HepG2 (cell line): ENCODE data around the gene BACH2. TPM values are rescaled to one million over a fixed set of nuclear protein-coding genes. Genes with fewer than 3 reads are reported as not detected.

ENCODE experiments used
- ATAC-seq: fragments of 200-7000 bp; cut with Tn5 transposase; 3 replicates; pipeline ENCODE4 v1.9.1; 2020; ENCODE audit warnings: mild to moderate bottlenecking, moderate library complexity
- BruUV-seq: library from RNA; stranded (reverse); fragments of 400-500 nt; replicated peaks from 2 replicates; lab custom pipeline; 2021; lab: Mats Ljungman, UMichigan
- CTCF ChIA-PET: fragments of 300-600 bp; formaldehyde crosslinking; extraction: SDS; loops from one replicate; lab custom pipeline; 2021; ENCODE audit warnings: low total read pairs, inconsistent platforms, low intra/inter-chr PET ratio; lab: Yijun Ruan, JAX
- POLR2A ChIA-PET: fragments of 350-600 bp; sonication (Branson Sonifier 250); formaldehyde crosslinking; loops from one replicate; lab custom pipeline; 2020; ENCODE audit warnings: antibody characterized with exemption, inconsistent platforms; lab: Yijun Ruan, JAX
- DNase-seq: peaks from one replicate; pipeline ENCODE4 v3.0.0-alpha.2; 2015; ENCODE audit warnings: low spot score
- FAIRE-seq: peaks from 3 replicates; lab custom pipeline; 2011; peaks lifted over from hg19 to GRCh38; lab: Jason Lieb, UNC
- H2AFZ ChIP-seq: one replicate; pipeline ENCODE4 v1.6.1; 2011; ENCODE audit warnings: low read length, inconsistent platforms
- H3K27ac ChIP-seq: fragments of 300-600 bp; 3 replicates; pipeline ENCODE4 v1.8.0; 2011; ENCODE audit warnings: mixed run types, mild to moderate bottlenecking, mixed read lengths, low read length, inconsistent platforms; ENCODE audit not compliant: insufficient read depth; ENCODE audit errors: extremely low read length
- H3K27me3 ChIP-seq, 2 experiments: fragments of 200-600 bp in 1 of 2; 2 replicates in 1 of 2; 3 replicates in 1 of 2; pipeline versions ENCODE4 v1.6.0 to v1.8.0; 2011; ENCODE audit warnings: low read length in 2 of 2, mild to moderate bottlenecking in 2 of 2, moderate library complexity in 2 of 2, inconsistent platforms in 1 of 2; ENCODE audit not compliant: insufficient read depth in 2 of 2, control insufficient read depth in 1 of 2
- H3K36me3 ChIP-seq, 2 experiments: fragments of 200-600 bp in 1 of 2; replicated peaks in 1 of 2; 2 replicates in 1 of 2; 3 replicates in 1 of 2; pipeline versions ENCODE4 v1.5.1 to v1.8.0; 2011; ENCODE audit warnings: low read length in 2 of 2, inconsistent platforms in 1 of 2; ENCODE audit not compliant: insufficient read depth in 2 of 2, control insufficient read depth in 1 of 2
- H3K4me1 ChIP-seq: 2 replicates; pipeline ENCODE4 v1.5.1; 2012; ENCODE audit warnings: low read length, inconsistent platforms; ENCODE audit not compliant: insufficient read depth
- H3K4me2 ChIP-seq: 2 replicates; pipeline ENCODE4 v1.6.0; 2011; ENCODE audit warnings: low read depth, low read length, inconsistent platforms
- H3K4me3 ChIP-seq, 3 experiments: fragments of 200-600 bp in 1 of 3; sonication (generic), shearing (Covaris generic) in 1 of 3; replicated peaks in 1 of 3; 2 replicates each; pipeline ENCODE4 v1.5.1; 2011 to 2016; ENCODE audit warnings: low read length in 3 of 3, inconsistent platforms in 2 of 3, low read depth in 2 of 3, mild to moderate bottlenecking in 2 of 3, control low read depth in 1 of 3, mixed read lengths in 1 of 3; ENCODE audit not compliant: insufficient read depth in 1 of 3
- H3K79me2 ChIP-seq: one replicate; pipeline ENCODE4 v1.6.1; 2011; ENCODE audit warnings: low read length, inconsistent platforms; ENCODE audit not compliant: insufficient read depth
- H3K9ac ChIP-seq: 2 replicates; pipeline ENCODE4 v1.6.0; 2011; ENCODE audit warnings: mild to moderate bottlenecking, low read depth, low read length, inconsistent platforms; ENCODE audit not compliant: insufficient read depth
- H3K9me3 ChIP-seq: 2 replicates; pipeline ENCODE4 v1.5.1; 2012; ENCODE audit warnings: mild to moderate bottlenecking, low read length
- H4K20me1 ChIP-seq: 2 replicates; pipeline ENCODE4 v1.6.0; 2011; ENCODE audit warnings: inconsistent platforms, mild to moderate bottlenecking, low read length, moderate library complexity; ENCODE audit not compliant: insufficient read depth
- FUBP1 ChIP-seq: sonication (generic); formaldehyde crosslinking; IDR thresholded peaks from 2 replicates; pipeline ENCODE4 v1.5.1; 2020; ENCODE audit warnings: missing genetic modification reagents, mild to moderate bottlenecking, borderline replicate concordance
- KAT8 ChIP-seq: IDR thresholded peaks from 2 replicates; pipeline ENCODE4 v1.6.1; 2016; ENCODE audit warnings: missing genetic modification reagents, missing compliant biosample characterization
- LRRFIP1 ChIP-seq: sonication (generic); formaldehyde crosslinking; conservative IDR thresholded peaks from 2 replicates; pipeline ENCODE4 v1.4.0; 2020; ENCODE audit warnings: missing genetic modification reagents
- NCOR1 ChIP-seq: fragments of 200-600 bp; sonication (generic); IDR thresholded peaks from 2 replicates; pipeline ENCODE4 v1.7.0; 2017; ENCODE audit warnings: antibody characterized with exemption, low read length, borderline replicate concordance
- SCMH1 ChIP-seq: sonication (generic); formaldehyde crosslinking; IDR thresholded peaks from 2 replicates; pipeline ENCODE4 v1.9.0; 2021; ENCODE audit warnings: missing genetic modification reagents, mild to moderate bottlenecking, borderline replicate concordance
- SKI ChIP-seq: fragments of 450-650 bp; IDR thresholded peaks from one replicate; pipeline ENCODE4 v1.6.1; 2018; ENCODE audit warnings: mild to moderate bottlenecking; ENCODE audit not compliant: partially characterized antibody
- ZNF296 ChIP-seq: sonication (generic); formaldehyde crosslinking; conservative IDR thresholded peaks from 2 replicates; pipeline ENCODE4 v1.5.0; 2020; ENCODE audit warnings: mild to moderate bottlenecking, missing genetic modification reagents
- ZSCAN12 ChIP-seq: sonication (generic); formaldehyde crosslinking; IDR thresholded peaks from 2 replicates; pipeline ENCODE4 v1.9.0; 2021; ENCODE audit warnings: mild to moderate bottlenecking, missing genetic modification reagents
- WGBS: methylation state at CpG from one replicate; pipeline ENCODE4 v1.1.6; 2017; ENCODE audit warnings: low lambda C conversion rate; 5-methylcytosine and 5-hydroxymethylcytosine counted together
- in situ Hi-C: cut with HindIII; loops from 2 replicates; pipeline ENCODE4 v1.10.0; 2017; ENCODE audit warnings: low pct_unique_long_range_greater_than_20kb; ENCODE audit not compliant: extremely low pct_ligation_motif_present
- intact Hi-C: fragments of 100-400 bp; cut with micrococcal nuclease; formaldehyde crosslinking; loops from one replicate; pipeline ENCODE4 v1.10.0; 2022; ENCODE audit not compliant: unreplicated experiment
- polyA plus RNA-seq, 8 experiments: library from polyadenylated mRNA; depleted of rRNA in 3 of 8; stranded (reverse) in 7 of 8; unstranded in 1 of 8; fragments of >200 nt; fragmentation: Illumina TruSeq in 4 of 8; extraction: Trizol in 4 of 8; gene quantifications; 2 replicates each; pipeline versions ENCODE4 v1.2.1 to v1.2.3, GENCODE V29; 2011 to 2016; ENCODE audit warnings: low read depth in 4 of 8, missing spikeins in 1 of 8, mixed read lengths in 1 of 8; ENCODE audit not compliant: insufficient read depth in 1 of 8
- total RNA-seq, 5 experiments: library from RNA; depleted of rRNA; stranded (reverse); fragments of >200 nt; fragmentation: Illumina TruSeq; extraction: Trizol; gene quantifications; 2 replicates each; pipeline ENCODE4 v1.2.3, GENCODE V29; 2016; ENCODE audit warnings: low read depth in 1 of 5

Gene BACH2
- total and polyA plus RNA-seq, 2 of the 13 experiments (the other 11 are each of a cell fraction or from before 2014, with no cell fraction given), result 0.01 TPM; not detected in 1

GRCh38 chr6:90015883-90016282, 280.8 kb downstream of the BACH2 start:
- no peak for ATAC-seq
- FAIRE-seq, result no peak
- BruUV-seq, result no TSS peak
- ChIA-PET CTCF (no interaction called here), POLR2A (no interaction called here)
- WGBS, result 2% methylated on average over 1 of the region's 1 CpG
- no peak overlapping the region for H3K27ac ChIP-seq
- H3K9me3 ChIP-seq, result no peaks in the 10 kb centered on the region
- H2AFZ ChIP-seq, result no peak overlapping the region
- no peaks in the 10 kb centered on the region for H3K27me3 ChIP-seq
- intact Hi-C loops (no loop called here), in situ Hi-C loops (no loop called here)
- H4K20me1 ChIP-seq, result no peaks in the 10 kb centered on the region
- H3K9ac ChIP-seq, result no peak overlapping the region
- DNase-seq, result no peak
- H3K36me3 ChIP-seq, result no peaks in the 10 kb centered on the region
- no peaks in the 10 kb centered on the region for H3K4me1 ChIP-seq
- TF ChIP-seq SKI (no peak), ZNF296 (no peak), LRRFIP1 (CRISPR knock-in tag) (no peak), SCMH1 (no peak), FUBP1 (CRISPR knock-in tag) (no peak), NCOR1 (no peak), KAT8 (no peak), ZSCAN12 (CRISPR knock-in tag) (no peak)
- H3K4me3 ChIP-seq, result no peak overlapping the region
- no peaks in the 10 kb centered on the region for H3K79me2 ChIP-seq
- H3K4me2 ChIP-seq, result no peak overlapping the region
